HepG2 (cell line): ENCODE data around the gene RABGAP1. TPM values are rescaled to one million over a fixed set of nuclear protein-coding genes. Genes with fewer than 3 reads are reported as not detected.

Source experiments
- GTF2F1 ChIP-seq: fragments of 150-350 bp; IDR thresholded peaks from 2 replicates; pipeline ENCODE4 v1.6.1; 2014; ENCODE audit warnings: low read length
- HOXA3 ChIP-seq: sonication (generic); formaldehyde crosslinking; IDR thresholded peaks from 2 replicates; pipeline ENCODE4 v1.5.0; 2020; ENCODE audit warnings: missing genetic modification reagents
- MXI1 ChIP-seq: IDR thresholded peaks from 3 replicates; pipeline ENCODE4 v1.6.1; 2012; ENCODE audit warnings: low read depth, low read length, inconsistent platforms, borderline replicate concordance
- NFYC ChIP-seq: IDR thresholded peaks from 2 replicates; pipeline ENCODE4 v1.6.1; 2016; ENCODE audit warnings: missing genetic modification reagents, missing compliant biosample characterization
- RFXANK ChIP-seq: IDR thresholded peaks from 2 replicates; pipeline ENCODE4 v1.6.1; 2016
- ZNF564 ChIP-seq: sonication (generic); formaldehyde crosslinking; IDR thresholded peaks from 2 replicates; pipeline ENCODE4 v1.8.1; 2023; ENCODE audit warnings: mild to moderate bottlenecking, missing genetic modification reagents
- ZNF569 ChIP-seq: sonication (generic); formaldehyde crosslinking; IDR thresholded peaks from 2 replicates; pipeline ENCODE4 v1.5.0; 2020; ENCODE audit warnings: mild to moderate bottlenecking, missing genetic modification reagents, moderate library complexity, borderline replicate concordance
- ZNF598 ChIP-seq: sonication (generic); formaldehyde crosslinking; IDR thresholded peaks from 2 replicates; pipeline ENCODE4 v1.5.1; 2020; ENCODE audit warnings: mild to moderate bottlenecking, missing genetic modification reagents, borderline replicate concordance
- ZNF672 ChIP-seq: sonication (generic); formaldehyde crosslinking; IDR thresholded peaks from 2 replicates; pipeline ENCODE4 v1.8.1; 2022; ENCODE audit warnings: missing genetic modification reagents
- polyA plus RNA-seq, 8 experiments: library from polyadenylated mRNA; depleted of rRNA in 3 of 8; stranded (reverse) in 7 of 8; unstranded in 1 of 8; fragments of >200 nt; fragmentation: Illumina TruSeq in 4 of 8; extraction: Trizol in 4 of 8; gene quantifications; 2 replicates each; pipeline versions ENCODE4 v1.2.1 to v1.2.3, GENCODE V29; 2011 to 2016; ENCODE audit warnings: low read depth in 4 of 8, missing spikeins in 1 of 8, mixed read lengths in 1 of 8; ENCODE audit not compliant: insufficient read depth in 1 of 8
- total RNA-seq, 5 experiments: library from RNA; depleted of rRNA; stranded (reverse); fragments of >200 nt; fragmentation: Illumina TruSeq; extraction: Trizol; gene quantifications; 2 replicates each; pipeline ENCODE4 v1.2.3, GENCODE V29; 2016; ENCODE audit warnings: low read depth in 1 of 5
- TF ChIP-seq, protein P1 (sequence below): sonication (generic); formaldehyde crosslinking; IDR thresholded peaks from 2 replicates; pipeline ENCODE4 v1.5.1; 2020; ENCODE audit warnings: mild to moderate bottlenecking, missing genetic modification reagents, moderate library complexity
- TF ChIP-seq, protein P2 (sequence below): sonication (generic); formaldehyde crosslinking; IDR thresholded peaks from 2 replicates; pipeline ENCODE4 v1.5.1; 2020; ENCODE audit warnings: missing genetic modification reagents, mild to moderate bottlenecking, borderline replicate concordance
- TF ChIP-seq, protein P3 (sequence below): sonication (generic); formaldehyde crosslinking; IDR thresholded peaks from 2 replicates; pipeline ENCODE4 v1.4.0; 2020; ENCODE audit warnings: missing genetic modification reagents
- TF ChIP-seq, protein P4 (sequence below): sonication (generic); formaldehyde crosslinking; IDR thresholded peaks from 2 replicates; pipeline ENCODE4 v1.5.0; 2020; ENCODE audit warnings: mild to moderate bottlenecking, missing genetic modification reagents, borderline replicate concordance
- TF ChIP-seq, protein P5 (sequence below), 2 experiments: sonication (generic) in 1 of 2; formaldehyde crosslinking in 1 of 2; IDR thresholded peaks; 2 replicates each; pipeline versions ENCODE4 v1.4.0 to v1.6.1; 2018 to 2020; ENCODE audit warnings: missing genetic modification reagents in 2 of 2, borderline replicate concordance in 1 of 2, low read depth in 1 of 2, mild to moderate bottlenecking in 1 of 2, missing biosample characterization in 1 of 2

Gene RABGAP1
- total and polyA plus RNA-seq, 2 of the 13 experiments (the other 11 are each of a cell fraction or from before 2014, with no cell fraction given): 19.1 to 19.3 TPM

DNA sequence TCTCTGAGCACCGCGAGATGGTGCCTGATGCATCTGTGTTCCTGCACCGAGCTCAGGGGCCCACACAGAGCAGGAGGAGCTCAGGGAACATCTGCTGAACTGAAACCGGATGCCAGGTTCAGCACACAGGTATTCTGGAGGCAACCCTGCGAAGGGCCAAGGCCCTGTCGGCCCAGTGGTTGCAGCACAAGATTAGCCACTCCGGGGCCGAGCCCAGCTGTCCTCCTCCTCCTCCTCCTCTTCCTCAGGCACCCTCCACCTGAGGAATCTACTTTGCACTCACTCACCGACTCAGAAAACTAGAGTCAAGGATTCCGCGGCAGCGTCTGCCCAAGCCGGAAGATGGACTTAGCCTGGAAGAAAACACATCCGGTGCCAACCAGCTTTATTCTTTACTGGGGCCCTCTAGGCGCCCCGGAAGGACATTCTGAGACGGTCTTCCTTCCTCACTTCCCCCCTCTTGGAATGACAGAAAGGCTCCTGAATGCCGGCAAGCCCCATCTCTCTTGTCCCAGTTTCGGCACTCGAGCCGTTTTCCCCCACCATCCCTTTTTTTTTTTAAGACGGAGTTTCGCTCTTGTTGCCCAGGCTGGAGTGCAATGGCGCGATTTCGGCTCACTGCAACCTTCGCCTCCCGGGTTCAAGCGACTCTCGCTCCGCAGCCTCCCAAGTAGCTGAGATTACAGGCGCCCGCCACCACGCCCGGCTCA, 27.7 kb upstream of the RABGAP1 start, which contains the start of gene ZBTB6 (continued):
- TF ChIP-seq, protein P1, sequence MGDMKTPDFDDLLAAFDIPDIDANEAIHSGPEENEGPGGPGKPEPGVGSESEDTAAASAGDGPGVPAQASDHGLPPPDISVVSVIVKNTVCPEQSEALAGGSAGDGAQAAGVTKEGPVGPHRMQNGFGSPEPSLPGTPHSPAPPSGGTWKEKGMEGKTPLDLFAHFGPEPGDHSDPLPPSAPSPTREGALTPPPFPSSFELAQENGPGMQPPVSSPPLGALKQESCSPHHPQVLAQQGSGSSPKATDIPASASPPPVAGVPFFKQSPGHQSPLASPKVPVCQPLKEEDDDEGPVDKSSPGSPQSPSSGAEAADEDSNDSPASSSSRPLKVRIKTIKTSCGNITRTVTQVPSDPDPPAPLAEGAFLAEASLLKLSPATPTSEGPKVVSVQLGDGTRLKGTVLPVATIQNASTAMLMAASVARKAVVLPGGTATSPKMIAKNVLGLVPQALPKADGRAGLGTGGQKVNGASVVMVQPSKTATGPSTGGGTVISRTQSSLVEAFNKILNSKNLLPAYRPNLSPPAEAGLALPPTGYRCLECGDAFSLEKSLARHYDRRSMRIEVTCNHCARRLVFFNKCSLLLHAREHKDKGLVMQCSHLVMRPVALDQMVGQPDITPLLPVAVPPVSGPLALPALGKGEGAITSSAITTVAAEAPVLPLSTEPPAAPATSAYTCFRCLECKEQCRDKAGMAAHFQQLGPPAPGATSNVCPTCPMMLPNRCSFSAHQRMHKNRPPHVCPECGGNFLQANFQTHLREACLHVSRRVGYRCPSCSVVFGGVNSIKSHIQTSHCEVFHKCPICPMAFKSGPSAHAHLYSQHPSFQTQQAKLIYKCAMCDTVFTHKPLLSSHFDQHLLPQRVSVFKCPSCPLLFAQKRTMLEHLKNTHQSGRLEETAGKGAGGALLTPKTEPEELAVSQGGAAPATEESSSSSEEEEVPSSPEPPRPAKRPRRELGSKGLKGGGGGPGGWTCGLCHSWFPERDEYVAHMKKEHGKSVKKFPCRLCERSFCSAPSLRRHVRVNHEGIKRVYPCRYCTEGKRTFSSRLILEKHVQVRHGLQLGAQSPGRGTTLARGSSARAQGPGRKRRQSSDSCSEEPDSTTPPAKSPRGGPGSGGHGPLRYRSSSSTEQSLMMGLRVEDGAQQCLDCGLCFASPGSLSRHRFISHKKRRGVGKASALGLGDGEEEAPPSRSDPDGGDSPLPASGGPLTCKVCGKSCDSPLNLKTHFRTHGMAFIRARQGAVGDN: peak; percentile 91
- TF ChIP-seq NFYC (CRISPR knock-in tag) (no peak; the same call in 1 of the 2 replicates), ZNF672 (CRISPR knock-in tag) (no peak), RFXANK (CRISPR knock-in tag) (no peak), ZNF564 (CRISPR knock-in tag) (no peak), GTF2F1 (no peak), ZNF598 (CRISPR knock-in tag) (no peak), HOXA3 (CRISPR knock-in tag) (peak; percentile 59), ZNF569 (CRISPR knock-in tag) (no peak), MXI1 (no peak; the same call in 2 of the 3 replicates)
- TF ChIP-seq, protein P2, sequence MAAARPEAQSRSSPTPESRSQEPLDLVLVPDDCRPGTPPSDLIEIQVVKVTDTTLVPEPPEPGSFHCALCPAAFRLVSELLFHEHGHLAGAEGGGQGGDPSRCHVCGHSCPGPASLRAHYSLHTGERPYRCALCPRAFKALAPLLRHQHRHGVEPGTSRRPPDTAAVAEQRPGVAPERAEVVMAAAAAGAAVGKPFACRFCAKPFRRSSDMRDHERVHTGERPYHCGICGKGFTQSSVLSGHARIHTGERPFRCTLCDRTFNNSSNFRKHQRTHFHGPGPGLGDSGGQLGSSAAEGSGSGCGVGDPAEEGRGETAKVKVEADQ (CRISPR knock-in tag): no peak
- TF ChIP-seq, protein P3, sequence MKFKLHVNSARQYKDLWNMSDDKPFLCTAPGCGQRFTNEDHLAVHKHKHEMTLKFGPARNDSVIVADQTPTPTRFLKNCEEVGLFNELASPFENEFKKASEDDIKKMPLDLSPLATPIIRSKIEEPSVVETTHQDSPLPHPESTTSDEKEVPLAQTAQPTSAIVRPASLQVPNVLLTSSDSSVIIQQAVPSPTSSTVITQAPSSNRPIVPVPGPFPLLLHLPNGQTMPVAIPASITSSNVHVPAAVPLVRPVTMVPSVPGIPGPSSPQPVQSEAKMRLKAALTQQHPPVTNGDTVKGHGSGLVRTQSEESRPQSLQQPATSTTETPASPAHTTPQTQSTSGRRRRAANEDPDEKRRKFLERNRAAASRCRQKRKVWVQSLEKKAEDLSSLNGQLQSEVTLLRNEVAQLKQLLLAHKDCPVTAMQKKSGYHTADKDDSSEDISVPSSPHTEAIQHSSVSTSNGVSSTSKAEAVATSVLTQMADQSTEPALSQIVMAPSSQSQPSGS: no peak
- TF ChIP-seq, protein P4, sequence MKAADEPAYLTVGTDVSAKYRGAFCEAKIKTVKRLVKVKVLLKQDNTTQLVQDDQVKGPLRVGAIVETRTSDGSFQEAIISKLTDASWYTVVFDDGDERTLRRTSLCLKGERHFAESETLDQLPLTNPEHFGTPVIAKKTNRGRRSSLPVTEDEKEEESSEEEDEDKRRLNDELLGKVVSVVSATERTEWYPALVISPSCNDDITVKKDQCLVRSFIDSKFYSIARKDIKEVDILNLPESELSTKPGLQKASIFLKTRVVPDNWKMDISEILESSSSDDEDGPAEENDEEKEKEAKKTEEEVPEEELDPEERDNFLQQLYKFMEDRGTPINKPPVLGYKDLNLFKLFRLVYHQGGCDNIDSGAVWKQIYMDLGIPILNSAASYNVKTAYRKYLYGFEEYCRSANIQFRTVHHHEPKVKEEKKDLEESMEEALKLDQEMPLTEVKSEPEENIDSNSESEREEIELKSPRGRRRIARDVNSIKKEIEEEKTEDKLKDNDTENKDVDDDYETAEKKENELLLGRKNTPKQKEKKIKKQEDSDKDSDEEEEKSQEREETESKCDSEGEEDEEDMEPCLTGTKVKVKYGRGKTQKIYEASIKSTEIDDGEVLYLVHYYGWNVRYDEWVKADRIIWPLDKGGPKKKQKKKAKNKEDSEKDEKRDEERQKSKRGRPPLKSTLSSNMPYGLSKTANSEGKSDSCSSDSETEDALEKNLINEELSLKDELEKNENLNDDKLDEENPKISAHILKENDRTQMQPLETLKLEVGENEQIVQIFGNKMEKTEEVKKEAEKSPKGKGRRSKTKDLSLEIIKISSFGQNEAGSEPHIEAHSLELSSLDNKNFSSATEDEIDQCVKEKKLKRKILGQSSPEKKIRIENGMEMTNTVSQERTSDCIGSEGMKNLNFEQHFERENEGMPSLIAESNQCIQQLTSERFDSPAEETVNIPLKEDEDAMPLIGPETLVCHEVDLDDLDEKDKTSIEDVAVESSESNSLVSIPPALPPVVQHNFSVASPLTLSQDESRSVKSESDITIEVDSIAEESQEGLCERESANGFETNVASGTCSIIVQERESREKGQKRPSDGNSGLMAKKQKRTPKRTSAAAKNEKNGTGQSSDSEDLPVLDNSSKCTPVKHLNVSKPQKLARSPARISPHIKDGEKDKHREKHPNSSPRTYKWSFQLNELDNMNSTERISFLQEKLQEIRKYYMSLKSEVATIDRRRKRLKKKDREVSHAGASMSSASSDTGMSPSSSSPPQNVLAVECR (CRISPR knock-in tag): peak; percentile 92
- TF ChIP-seq, protein P5, sequence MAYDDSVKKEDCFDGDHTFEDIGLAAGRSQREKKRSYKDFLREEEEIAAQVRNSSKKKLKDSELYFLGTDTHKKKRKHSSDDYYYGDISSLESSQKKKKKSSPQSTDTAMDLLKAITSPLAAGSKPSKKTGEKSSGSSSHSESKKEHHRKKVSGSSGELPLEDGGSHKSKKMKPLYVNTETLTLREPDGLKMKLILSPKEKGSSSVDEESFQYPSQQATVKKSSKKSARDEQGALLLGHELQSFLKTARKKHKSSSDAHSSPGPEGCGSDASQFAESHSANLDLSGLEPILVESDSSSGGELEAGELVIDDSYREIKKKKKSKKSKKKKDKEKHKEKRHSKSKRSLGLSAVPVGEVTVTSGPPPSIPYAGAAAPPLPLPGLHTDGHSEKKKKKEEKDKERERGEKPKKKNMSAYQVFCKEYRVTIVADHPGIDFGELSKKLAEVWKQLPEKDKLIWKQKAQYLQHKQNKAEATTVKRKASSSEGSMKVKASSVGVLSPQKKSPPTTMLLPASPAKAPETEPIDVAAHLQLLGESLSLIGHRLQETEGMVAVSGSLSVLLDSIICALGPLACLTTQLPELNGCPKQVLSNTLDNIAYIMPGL (CRISPR knock-in tag; IDR thresholded peaks at IDR 0.05; ENCODE audit: borderline replicate concordance in 1 of 2, low read depth in 1 of 2): peak; percentile 77 to 88
